HepG2 (cell line): ENCODE data around the gene KSR1. TPM values are rescaled to one million over a fixed set of nuclear protein-coding genes. Genes with fewer than 3 reads are reported as not detected.

Experiments used
- ATAC-seq: fragments of 200-7000 bp; cut with Tn5 transposase; 3 replicates; pipeline ENCODE4 v1.9.1; 2020; ENCODE audit warnings: mild to moderate bottlenecking, moderate library complexity
- BruUV-seq: library from RNA; stranded (reverse); fragments of 400-500 nt; replicated peaks from 2 replicates; lab custom pipeline; 2021; lab: Mats Ljungman, UMichigan
- CTCF ChIA-PET: fragments of 300-600 bp; formaldehyde crosslinking; extraction: SDS; loops from one replicate; lab custom pipeline; 2021; ENCODE audit warnings: low total read pairs, inconsistent platforms, low intra/inter-chr PET ratio; lab: Yijun Ruan, JAX
- POLR2A ChIA-PET: fragments of 350-600 bp; sonication (Branson Sonifier 250); formaldehyde crosslinking; loops from one replicate; lab custom pipeline; 2020; ENCODE audit warnings: antibody characterized with exemption, inconsistent platforms; lab: Yijun Ruan, JAX
- DNase-seq: peaks from one replicate; pipeline ENCODE4 v3.0.0-alpha.2; 2015; ENCODE audit warnings: low spot score
- FAIRE-seq: peaks from 3 replicates; lab custom pipeline; 2011; peaks lifted over from hg19 to GRCh38; lab: Jason Lieb, UNC
- H2AFZ ChIP-seq: one replicate; pipeline ENCODE4 v1.6.1; 2011; ENCODE audit warnings: low read length, inconsistent platforms
- H3K27ac ChIP-seq: fragments of 300-600 bp; 3 replicates; pipeline ENCODE4 v1.8.0; 2011; ENCODE audit warnings: mixed run types, mild to moderate bottlenecking, mixed read lengths, low read length, inconsistent platforms; ENCODE audit not compliant: insufficient read depth; ENCODE audit errors: extremely low read length
- H3K27me3 ChIP-seq, 2 experiments: fragments of 200-600 bp in 1 of 2; 2 replicates in 1 of 2; 3 replicates in 1 of 2; pipeline versions ENCODE4 v1.6.0 to v1.8.0; 2011; ENCODE audit warnings: low read length in 2 of 2, mild to moderate bottlenecking in 2 of 2, moderate library complexity in 2 of 2, inconsistent platforms in 1 of 2; ENCODE audit not compliant: insufficient read depth in 2 of 2, control insufficient read depth in 1 of 2
- H3K36me3 ChIP-seq, 2 experiments: fragments of 200-600 bp in 1 of 2; replicated peaks in 1 of 2; 2 replicates in 1 of 2; 3 replicates in 1 of 2; pipeline versions ENCODE4 v1.5.1 to v1.8.0; 2011; ENCODE audit warnings: low read length in 2 of 2, inconsistent platforms in 1 of 2; ENCODE audit not compliant: insufficient read depth in 2 of 2, control insufficient read depth in 1 of 2
- H3K4me1 ChIP-seq: 2 replicates; pipeline ENCODE4 v1.5.1; 2012; ENCODE audit warnings: low read length, inconsistent platforms; ENCODE audit not compliant: insufficient read depth
- H3K4me2 ChIP-seq: 2 replicates; pipeline ENCODE4 v1.6.0; 2011; ENCODE audit warnings: low read depth, low read length, inconsistent platforms
- H3K4me3 ChIP-seq, 3 experiments: fragments of 200-600 bp in 1 of 3; sonication (generic), shearing (Covaris generic) in 1 of 3; replicated peaks in 1 of 3; 2 replicates each; pipeline ENCODE4 v1.5.1; 2011 to 2016; ENCODE audit warnings: low read length in 3 of 3, inconsistent platforms in 2 of 3, low read depth in 2 of 3, mild to moderate bottlenecking in 2 of 3, control low read depth in 1 of 3, mixed read lengths in 1 of 3; ENCODE audit not compliant: insufficient read depth in 1 of 3
- H3K79me2 ChIP-seq: one replicate; pipeline ENCODE4 v1.6.1; 2011; ENCODE audit warnings: low read length, inconsistent platforms; ENCODE audit not compliant: insufficient read depth
- H3K9ac ChIP-seq: 2 replicates; pipeline ENCODE4 v1.6.0; 2011; ENCODE audit warnings: mild to moderate bottlenecking, low read depth, low read length, inconsistent platforms; ENCODE audit not compliant: insufficient read depth
- H3K9me3 ChIP-seq: 2 replicates; pipeline ENCODE4 v1.5.1; 2012; ENCODE audit warnings: mild to moderate bottlenecking, low read length
- H4K20me1 ChIP-seq: 2 replicates; pipeline ENCODE4 v1.6.0; 2011; ENCODE audit warnings: inconsistent platforms, mild to moderate bottlenecking, low read length, moderate library complexity; ENCODE audit not compliant: insufficient read depth
- CEBPG ChIP-seq: IDR thresholded peaks from 2 replicates; pipeline ENCODE4 v1.6.1; 2016
- GATAD2A ChIP-seq: IDR thresholded peaks from 2 replicates; pipeline ENCODE4 v1.6.1; 2016
- HIVEP1 ChIP-seq: sonication (generic); formaldehyde crosslinking; IDR thresholded peaks from 2 replicates; pipeline ENCODE4 v1.4.0; 2020; ENCODE audit warnings: mild to moderate bottlenecking, missing genetic modification reagents
- HMG20B ChIP-seq: conservative IDR thresholded peaks from 2 replicates; pipeline ENCODE4 v1.6.1; 2016; ENCODE audit warnings: missing genetic modification reagents, missing compliant biosample characterization
- MXI1 ChIP-seq: IDR thresholded peaks from 3 replicates; pipeline ENCODE4 v1.6.1; 2012; ENCODE audit warnings: low read depth, low read length, inconsistent platforms, borderline replicate concordance
- SIX1 ChIP-seq: sonication (generic); formaldehyde crosslinking; IDR thresholded peaks from 2 replicates; pipeline ENCODE4 v1.4.0; 2020; ENCODE audit warnings: missing genetic modification reagents, borderline replicate concordance
- SOX6 ChIP-seq, 2 experiments: fragments of 450-650 bp in 1 of 2; sonication (generic) in 1 of 2; formaldehyde crosslinking in 1 of 2; IDR thresholded peaks; 2 replicates each; pipeline versions ENCODE4 v1.4.0 to v1.6.1; 2017 to 2020; ENCODE audit warnings: antibody characterized with exemption in 1 of 2, mild to moderate bottlenecking in 1 of 2, missing genetic modification reagents in 1 of 2
- ZBTB20 ChIP-seq: sonication (generic); formaldehyde crosslinking; IDR thresholded peaks from 2 replicates; pipeline ENCODE4 v1.8.1; 2023; ENCODE audit warnings: missing genetic modification reagents, low read depth, mild to moderate bottlenecking, borderline replicate concordance
- ZNF12 ChIP-seq: sonication (generic); formaldehyde crosslinking; IDR thresholded peaks from 2 replicates; pipeline ENCODE4 v1.5.0; 2020; ENCODE audit warnings: missing genetic modification reagents
- ZNF17 ChIP-seq: sonication (generic); formaldehyde crosslinking; IDR thresholded peaks from 2 replicates; pipeline ENCODE4 v1.5.0; 2020; ENCODE audit warnings: mild to moderate bottlenecking, missing genetic modification reagents
- ZNF484 ChIP-seq: sonication (generic); formaldehyde crosslinking; IDR thresholded peaks from 2 replicates; pipeline ENCODE4 v1.5.1; 2020; ENCODE audit warnings: mild to moderate bottlenecking, low read depth, missing genetic modification reagents, borderline replicate concordance
- ZNF563 ChIP-seq: sonication (generic); formaldehyde crosslinking; IDR thresholded peaks from 2 replicates; pipeline ENCODE4 v1.8.0; 2022; ENCODE audit warnings: mild to moderate bottlenecking, moderate library complexity, missing genetic modification reagents
- ZNF598 ChIP-seq: sonication (generic); formaldehyde crosslinking; IDR thresholded peaks from 2 replicates; pipeline ENCODE4 v1.5.1; 2020; ENCODE audit warnings: mild to moderate bottlenecking, missing genetic modification reagents, borderline replicate concordance
- ZNF83 ChIP-seq: sonication (generic); formaldehyde crosslinking; IDR thresholded peaks from 2 replicates; pipeline ENCODE4 v1.4.0; 2020; ENCODE audit warnings: missing genetic modification reagents, mild to moderate bottlenecking, borderline replicate concordance
- WGBS: methylation state at CpG from one replicate; pipeline ENCODE4 v1.1.6; 2017; ENCODE audit warnings: low lambda C conversion rate; 5-methylcytosine and 5-hydroxymethylcytosine counted together
- in situ Hi-C: cut with HindIII; loops from 2 replicates; pipeline ENCODE4 v1.10.0; 2017; ENCODE audit warnings: low pct_unique_long_range_greater_than_20kb; ENCODE audit not compliant: extremely low pct_ligation_motif_present
- intact Hi-C: fragments of 100-400 bp; cut with micrococcal nuclease; formaldehyde crosslinking; loops from one replicate; pipeline ENCODE4 v1.10.0; 2022; ENCODE audit not compliant: unreplicated experiment
- polyA plus RNA-seq, 8 experiments: library from polyadenylated mRNA; depleted of rRNA in 3 of 8; stranded (reverse) in 7 of 8; unstranded in 1 of 8; fragments of >200 nt; fragmentation: Illumina TruSeq in 4 of 8; extraction: Trizol in 4 of 8; gene quantifications; 2 replicates each; pipeline versions ENCODE4 v1.2.1 to v1.2.3, GENCODE V29; 2011 to 2016; ENCODE audit warnings: low read depth in 4 of 8, missing spikeins in 1 of 8, mixed read lengths in 1 of 8; ENCODE audit not compliant: insufficient read depth in 1 of 8
- total RNA-seq, 5 experiments: library from RNA; depleted of rRNA; stranded (reverse); fragments of >200 nt; fragmentation: Illumina TruSeq; extraction: Trizol; gene quantifications; 2 replicates each; pipeline ENCODE4 v1.2.3, GENCODE V29; 2016; ENCODE audit warnings: low read depth in 1 of 5
- TF ChIP-seq, protein P1 (sequence below): sonication (generic); formaldehyde crosslinking; IDR thresholded peaks from 2 replicates; pipeline ENCODE4 v1.5.1; 2020; ENCODE audit warnings: mild to moderate bottlenecking, missing genetic modification reagents
- TF ChIP-seq, protein P2 (sequence below): sonication (generic); formaldehyde crosslinking; IDR thresholded peaks from 2 replicates; pipeline ENCODE4 v1.4.0; 2020; ENCODE audit warnings: missing genetic modification reagents
- TF ChIP-seq, protein P3 (sequence below): sonication (generic); formaldehyde crosslinking; IDR thresholded peaks from 2 replicates; pipeline ENCODE4 v1.5.1; 2020; ENCODE audit warnings: mild to moderate bottlenecking, missing genetic modification reagents, borderline replicate concordance

The KSR1 gene
- total and polyA plus RNA-seq, 2 of the 13 experiments (the other 11 are each of a cell fraction or from before 2014, with no cell fraction given), result 10.1 to 16.6 TPM

DNA sequence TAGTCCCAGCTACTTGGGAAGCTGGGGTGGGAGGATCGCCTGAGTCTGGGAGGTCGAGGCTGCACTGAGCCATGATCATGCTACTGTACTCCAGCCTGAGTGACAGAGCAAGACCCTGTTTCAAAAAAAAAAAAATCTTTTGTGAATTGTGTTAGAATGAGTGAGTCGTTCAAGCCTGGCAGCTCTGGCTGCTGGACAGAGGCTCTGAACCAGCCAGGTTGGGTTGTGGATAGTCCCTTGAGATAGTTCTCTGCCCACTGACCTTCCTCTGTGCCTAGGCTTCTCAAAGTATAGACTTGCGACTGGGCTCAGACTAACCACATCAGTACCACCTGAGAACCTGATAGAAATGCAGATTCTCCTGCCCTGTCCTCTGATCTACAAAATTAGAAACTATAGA is 2.2 kb upstream of the KSR1 start:
- no peak overlapping the region for H3K9ac ChIP-seq
- H3K36me3 ChIP-seq, result no peaks in the 10 kb centered on the region
- peaks cover 17% of the 10 kb centered on the region for H3K79me2 ChIP-seq
- TF ChIP-seq ZNF563 (CRISPR knock-in tag) (no peak), HIVEP1 (CRISPR knock-in tag) (no peak), ZNF17 (CRISPR knock-in tag) (no peak), SIX1 (CRISPR knock-in tag) (no peak), ZNF484 (CRISPR knock-in tag) (no peak), SOX6 (IDR thresholded peaks at IDR 0.05) (no peak), SOX6 (CRISPR knock-in tag; IDR thresholded peaks at IDR 0.05) (no peak), GATAD2A (CRISPR knock-in tag) (no peak), MXI1 (no peak), ZNF598 (CRISPR knock-in tag) (no peak), ZBTB20 (CRISPR knock-in tag) (no peak), CEBPG (CRISPR knock-in tag) (no peak), ZNF83 (CRISPR knock-in tag) (no peak), HMG20B (CRISPR knock-in tag) (no peak), ZNF12 (CRISPR knock-in tag) (no peak)
- TF ChIP-seq, protein P1, sequence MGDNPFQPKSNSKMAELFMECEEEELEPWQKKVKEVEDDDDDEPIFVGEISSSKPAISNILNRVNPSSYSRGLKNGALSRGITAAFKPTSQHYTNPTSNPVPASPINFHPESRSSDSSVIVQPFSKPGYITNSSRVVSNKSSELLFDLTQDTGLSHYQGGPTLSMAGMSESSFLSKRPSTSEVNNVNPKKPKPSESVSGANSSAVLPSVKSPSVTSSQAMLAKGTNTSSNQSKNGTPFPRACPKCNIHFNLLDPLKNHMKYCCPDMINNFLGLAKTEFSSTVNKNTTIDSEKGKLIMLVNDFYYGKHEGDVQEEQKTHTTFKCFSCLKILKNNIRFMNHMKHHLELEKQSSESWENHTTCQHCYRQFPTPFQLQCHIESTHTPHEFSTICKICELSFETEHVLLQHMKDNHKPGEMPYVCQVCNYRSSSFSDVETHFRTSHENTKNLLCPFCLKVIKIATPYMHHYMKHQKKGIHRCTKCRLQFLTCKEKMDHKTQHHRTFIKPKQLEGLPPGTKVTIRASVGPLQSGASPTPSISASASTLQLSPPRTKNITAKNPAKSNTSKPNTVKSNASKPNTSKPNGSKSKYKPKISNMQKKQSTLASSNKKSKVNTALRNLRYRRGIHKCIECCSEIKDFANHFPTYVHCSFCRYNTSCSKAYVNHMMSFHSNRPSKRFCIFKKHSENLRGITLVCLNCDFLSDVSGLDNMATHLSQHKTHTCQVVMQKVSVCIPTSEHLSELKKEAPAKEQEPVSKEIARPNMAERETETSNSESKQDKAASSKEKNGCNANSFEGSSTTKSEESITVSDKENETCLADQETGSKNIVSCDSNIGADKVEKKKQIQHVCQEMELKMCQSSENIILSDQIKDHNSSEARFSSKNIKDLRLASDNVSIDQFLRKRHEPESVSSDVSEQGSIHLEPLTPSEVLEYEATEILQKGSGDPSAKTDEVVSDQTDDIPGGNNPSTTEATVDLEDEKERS (CRISPR knock-in tag), result no peak
- TF ChIP-seq, protein P2, sequence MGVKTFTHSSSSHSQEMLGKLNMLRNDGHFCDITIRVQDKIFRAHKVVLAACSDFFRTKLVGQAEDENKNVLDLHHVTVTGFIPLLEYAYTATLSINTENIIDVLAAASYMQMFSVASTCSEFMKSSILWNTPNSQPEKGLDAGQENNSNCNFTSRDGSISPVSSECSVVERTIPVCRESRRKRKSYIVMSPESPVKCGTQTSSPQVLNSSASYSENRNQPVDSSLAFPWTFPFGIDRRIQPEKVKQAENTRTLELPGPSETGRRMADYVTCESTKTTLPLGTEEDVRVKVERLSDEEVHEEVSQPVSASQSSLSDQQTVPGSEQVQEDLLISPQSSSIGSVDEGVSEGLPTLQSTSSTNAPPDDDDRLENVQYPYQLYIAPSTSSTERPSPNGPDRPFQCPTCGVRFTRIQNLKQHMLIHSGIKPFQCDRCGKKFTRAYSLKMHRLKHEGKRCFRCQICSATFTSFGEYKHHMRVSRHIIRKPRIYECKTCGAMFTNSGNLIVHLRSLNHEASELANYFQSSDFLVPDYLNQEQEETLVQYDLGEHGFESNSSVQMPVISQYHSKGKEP (CRISPR knock-in tag), result no peak
- TF ChIP-seq, protein P3, sequence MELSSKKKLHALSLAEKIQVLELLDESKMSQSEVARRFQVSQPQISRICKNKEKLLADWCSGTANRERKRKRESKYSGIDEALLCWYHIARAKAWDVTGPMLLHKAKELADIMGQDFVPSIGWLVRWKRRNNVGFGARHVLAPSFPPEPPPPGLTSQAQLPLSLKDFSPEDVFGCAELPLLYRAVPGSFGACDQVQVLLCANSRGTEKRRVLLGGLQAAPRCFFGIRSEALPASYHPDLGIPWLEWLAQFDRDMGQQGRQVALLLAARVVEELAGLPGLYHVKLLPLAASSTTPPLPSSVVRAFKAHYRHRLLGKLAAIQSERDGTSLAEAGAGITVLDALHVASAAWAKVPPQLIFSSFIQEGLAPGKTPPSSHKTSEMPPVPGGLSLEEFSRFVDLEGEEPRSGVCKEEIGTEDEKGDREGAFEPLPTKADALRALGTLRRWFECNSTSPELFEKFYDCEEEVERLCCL, result no peak
- H2AFZ ChIP-seq, result no peak overlapping the region
- 24% methylated on average over 4 of the region's 4 CpGs for WGBS
- no peaks in the 10 kb centered on the region for H4K20me1 ChIP-seq
- no peak overlapping the region for H3K27ac ChIP-seq
- intact Hi-C loops, result no loop called here
- H3K4me3 ChIP-seq, result no peak overlapping the region
- BruUV-seq, result no TSS peak
- H3K4me1 ChIP-seq, result peaks cover 20% of the 10 kb centered on the region
- in situ Hi-C loops, result loop anchor here (10.0 kb wide), 1 partner anchor 219 kb away; no protein-coding TSS in a partner anchor
- ChIA-PET CTCF (interaction anchor here (2.9 kb wide), 1 partner anchor 145 kb away, joined by 15 read pairs; no protein-coding TSS in a partner anchor), POLR2A (no interaction called here)
- no peak overlapping the region for H3K4me2 ChIP-seq
- DNase-seq, result no peak
- ATAC-seq, result no peak
- H3K27me3 ChIP-seq, result peaks cover 2 to 31% of the 10 kb centered on the region in 2 experiments; a peak in 3 of 5 replicates
- no peak for FAIRE-seq
- H3K9me3 ChIP-seq, result no peaks in the 10 kb centered on the region
